Prostate gland (tissue), 2 donors: ENCODE measurements around the gene CD81. TPM values are rescaled to one million over a fixed set of nuclear protein-coding genes. Genes with fewer than 3 reads are reported as not detected.

Experiments
- DNase-seq: peaks from one replicate; pipeline ENCODE4 v3.0.0-alpha.2; 2019; ENCODE audit warnings: low spot score
- H3K27ac ChIP-seq, 2 donors: fragments of 200-600 bp; sonication (generic); 2 replicates each; pipeline ENCODE4 v1.5.1; 2017 to 2019
- H3K27me3 ChIP-seq: fragments of 200-600 bp; sonication (generic); replicated peaks from 2 replicates; pipeline ENCODE4 v1.5.1; 2019; ENCODE audit not compliant: insufficient read depth
- H3K36me3 ChIP-seq, 2 donors: fragments of 200-600 bp; sonication (generic); 1 replicate in 1 of 2; 2 replicates in 1 of 2; pipeline versions ENCODE4 v1.5.1 to v1.8.1; 2017 to 2019
- H3K4me1 ChIP-seq: fragments of 200-600 bp; sonication (generic); replicated peaks from 2 replicates; pipeline ENCODE4 v1.5.1; 2019
- H3K4me3 ChIP-seq, 2 donors: fragments of 200-600 bp; sonication (generic); 2 replicates each; pipeline ENCODE4 v1.5.1; 2017 to 2019
- H3K9me3 ChIP-seq: fragments of 200-600 bp; sonication (generic); 2 replicates; pipeline ENCODE4 v1.5.1; 2017
- POLR2A ChIP-seq: fragments of 450-650 bp; IDR thresholded peaks from one replicate; pipeline ENCODE4 v1.6.1; 2016; ENCODE audit warnings: antibody characterized with exemption, mild to moderate bottlenecking
- POLR2AphosphoS5 ChIP-seq: sonication (generic); formaldehyde crosslinking; IDR thresholded peaks from one replicate; pipeline ENCODE4 v1.6.1; 2017; ENCODE audit warnings: antibody characterized with exemption
- WGBS: methylation state at CpG from one replicate; pipeline ENCODE4 v1.1.5; 2018; 5-methylcytosine and 5-hydroxymethylcytosine counted together
- intact Hi-C: fragments of 100-400 bp; cut with DNase I; formaldehyde crosslinking; loops from one replicate; pipeline ENCODE4 v1.14.2; 2022
- total RNA-seq, 2 donors: library from RNA; depleted of rRNA; stranded (reverse); fragments of >200 nt; gene quantifications; one replicate each; pipeline ENCODE4 v1.1.0, GENCODE V29; 2016
- TF ChIP-seq, protein P1 (sequence below), 4 experiments: fragments of 200-600 bp in 2 of 4; fragments of 450-650 bp in 2 of 4; sonication (generic) in 2 of 4; IDR thresholded peaks; 1 replicate in 3 of 4; 2 replicates in 1 of 4; pipeline ENCODE4 v1.5.1; 2016 to 2019; ENCODE audit warnings: antibody characterized with exemption in 4 of 4, mild to moderate bottlenecking in 2 of 4, moderate library complexity in 2 of 4

The CD81 gene
- total RNA-seq, 2 donors from 2014 or later = 472 to 927 TPM

- 72% methylated on average over 11 of the region's 15 CpGs for WGBS
- no peak overlapping the region for H3K4me3 ChIP-seq
These were observed 55.1 kb downstream of the CD81 start for GRCh38 chr11:2432171-2432621.

DNA sequence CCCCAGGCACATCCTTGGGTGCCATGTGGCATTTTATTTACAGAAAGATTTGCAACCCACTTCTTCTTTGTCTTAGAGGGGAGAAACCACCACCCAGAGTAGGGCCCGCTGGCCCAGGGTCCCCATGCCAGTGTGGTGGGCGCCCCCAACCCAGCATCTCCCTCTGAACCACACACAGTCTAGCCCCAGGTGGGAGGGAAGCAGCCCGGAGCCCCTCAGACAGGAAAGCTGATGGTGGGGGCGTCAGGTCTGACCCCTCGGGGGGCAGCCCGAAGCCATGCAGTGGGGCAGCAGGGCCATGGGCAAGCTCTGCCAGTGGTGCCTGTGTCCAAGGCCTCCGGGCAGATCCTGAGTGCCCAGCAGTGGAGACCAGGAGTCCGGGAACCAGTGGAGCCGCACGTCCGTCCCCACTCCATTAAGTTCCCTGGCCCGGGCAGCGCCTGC, 55.5 kb downstream of the CD81 start:
- Histone ChIP-seq H3K27me3 (no peaks in the 10 kb centered on the region), H3K4me3 (no peak overlapping the region), H3K36me3 (no peaks in the 10 kb centered on the region), H3K9me3 (no peaks in the 10 kb centered on the region), H3K27ac (no peak overlapping the region), H3K4me1 (no peaks in the 10 kb centered on the region)
- no peak for DNase-seq
- intact Hi-C loops = no loop called here
- TF ChIP-seq, protein P1, sequence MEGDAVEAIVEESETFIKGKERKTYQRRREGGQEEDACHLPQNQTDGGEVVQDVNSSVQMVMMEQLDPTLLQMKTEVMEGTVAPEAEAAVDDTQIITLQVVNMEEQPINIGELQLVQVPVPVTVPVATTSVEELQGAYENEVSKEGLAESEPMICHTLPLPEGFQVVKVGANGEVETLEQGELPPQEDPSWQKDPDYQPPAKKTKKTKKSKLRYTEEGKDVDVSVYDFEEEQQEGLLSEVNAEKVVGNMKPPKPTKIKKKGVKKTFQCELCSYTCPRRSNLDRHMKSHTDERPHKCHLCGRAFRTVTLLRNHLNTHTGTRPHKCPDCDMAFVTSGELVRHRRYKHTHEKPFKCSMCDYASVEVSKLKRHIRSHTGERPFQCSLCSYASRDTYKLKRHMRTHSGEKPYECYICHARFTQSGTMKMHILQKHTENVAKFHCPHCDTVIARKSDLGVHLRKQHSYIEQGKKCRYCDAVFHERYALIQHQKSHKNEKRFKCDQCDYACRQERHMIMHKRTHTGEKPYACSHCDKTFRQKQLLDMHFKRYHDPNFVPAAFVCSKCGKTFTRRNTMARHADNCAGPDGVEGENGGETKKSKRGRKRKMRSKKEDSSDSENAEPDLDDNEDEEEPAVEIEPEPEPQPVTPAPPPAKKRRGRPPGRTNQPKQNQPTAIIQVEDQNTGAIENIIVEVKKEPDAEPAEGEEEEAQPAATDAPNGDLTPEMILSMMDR (IDR thresholded peaks at IDR 0.05) = no peak
- TF ChIP-seq POLR2AphosphoS5 = no peak
- TF ChIP-seq POLR2A = no peak
- WGBS = 92% methylated on average over 13 of the region's 13 CpGs

More at GRCh38 chr11:2432171-2432621, 55.1 kb downstream of the CD81 start:
- Histone ChIP-seq H3K27me3 (no peaks in the 10 kb centered on the region), H3K27ac (no peak overlapping the region), H3K36me3 (no peaks in the 10 kb centered on the region), H3K4me1 (no peaks in the 10 kb centered on the region), H3K9me3 (no peaks in the 10 kb centered on the region)
- no peak for DNase-seq
- intact Hi-C loops = no loop called here
- TF ChIP-seq, protein P1 (IDR thresholded peaks at IDR 0.05) = no peak
- no peak for TF ChIP-seq POLR2AphosphoS5
- TF ChIP-seq POLR2A = no peak

DNA sequence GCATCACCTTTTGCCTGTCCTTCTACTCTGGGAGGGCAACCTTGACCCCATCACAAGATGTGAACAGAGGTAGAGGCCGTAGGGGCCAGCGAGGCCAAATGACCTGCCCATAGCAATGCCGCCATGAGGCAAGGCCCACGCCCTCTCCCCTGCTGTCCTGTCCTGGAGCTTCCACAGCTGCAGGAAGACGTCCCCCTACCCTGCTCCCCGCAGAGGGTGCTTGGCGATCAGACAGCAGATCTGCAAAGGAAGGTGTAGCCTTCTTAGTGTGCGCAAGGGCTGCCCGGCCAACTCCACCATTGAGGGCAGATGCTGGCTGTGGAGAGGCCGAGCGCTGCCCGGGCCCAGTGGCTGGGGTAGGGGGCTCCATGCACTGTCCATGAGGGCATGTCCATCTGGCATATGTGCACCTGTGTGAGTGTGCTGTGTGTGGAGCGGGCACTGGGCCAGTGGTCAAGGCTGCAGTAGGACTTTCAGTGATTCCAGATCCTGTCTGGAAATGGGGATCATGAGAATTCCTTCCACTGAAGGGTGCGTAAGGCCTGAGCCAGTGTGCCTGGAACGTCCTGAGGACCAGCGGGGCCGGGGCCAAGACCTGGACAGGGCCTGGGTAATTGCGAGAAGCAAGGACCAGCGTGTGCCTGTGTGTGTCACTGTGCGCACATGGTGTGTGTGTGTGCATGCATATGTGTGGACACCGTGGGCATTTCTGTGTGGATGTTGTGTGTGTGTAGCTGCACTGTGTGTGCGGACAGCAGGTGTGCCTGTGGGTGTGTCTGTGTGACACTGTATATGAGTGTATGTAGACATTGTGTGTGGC, 56.2 kb downstream of the CD81 start:
- Histone ChIP-seq H3K9me3 (no peaks in the 10 kb centered on the region), H3K4me3 (no peak overlapping the region), H3K4me1 (no peaks in the 10 kb centered on the region), H3K27ac (no peak overlapping the region), H3K27me3 (no peaks in the 10 kb centered on the region), H3K36me3 (no peaks in the 10 kb centered on the region)
- DNase-seq = no peak
- TF ChIP-seq POLR2AphosphoS5 = no peak
- TF ChIP-seq POLR2A = no peak
- TF ChIP-seq, protein P1 (IDR thresholded peaks at IDR 0.05) = no peak
- intact Hi-C loops = no loop called here
- 84% methylated on average over 20 of the region's 22 CpGs for WGBS

DNA sequence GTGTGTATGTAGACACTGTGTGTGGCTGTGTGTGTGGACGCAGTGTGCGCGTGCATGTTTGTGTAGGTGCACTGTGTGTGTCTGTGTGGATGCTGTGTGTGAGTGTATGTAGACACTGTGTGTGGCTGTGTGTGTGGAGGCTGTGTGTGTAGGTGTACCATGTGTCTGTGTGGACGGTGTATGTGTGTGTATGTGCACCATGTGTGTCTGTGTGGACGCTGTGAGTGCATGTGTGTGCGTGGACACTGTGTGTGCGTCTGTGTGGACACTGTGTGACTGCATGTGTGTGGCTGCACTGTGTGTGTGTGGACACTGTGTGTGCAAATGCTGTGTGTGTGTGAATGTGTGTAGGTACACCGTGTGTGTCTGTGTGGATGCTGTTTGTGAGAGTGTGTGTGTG, 56.9 kb downstream of the CD81 start:
- Histone ChIP-seq H3K9me3 (no peaks in the 10 kb centered on the region), H3K4me1 (no peaks in the 10 kb centered on the region), H3K36me3 (no peaks in the 10 kb centered on the region), H3K27ac (no peak overlapping the region), H3K27me3 (no peaks in the 10 kb centered on the region), H3K4me3 (no peak overlapping the region)
- DNase-seq = no peak
- TF ChIP-seq, protein P1 (IDR thresholded peaks at IDR 0.05) = no peak
- TF ChIP-seq POLR2AphosphoS5 (no peak), POLR2A (no peak)
- 93% methylated on average over 8 of the region's 8 CpGs for WGBS
- intact Hi-C loops = no loop called here
